Measurements from ENCODE around the gene NDUFA12. TPM values are rescaled to one million over a fixed set of nuclear protein-coding genes. Genes with fewer than 3 reads are reported as not detected.

The NDUFA12 gene
- total RNA-seq, 1 experiment from 2014 or later: 79.7 TPM

DNA sequence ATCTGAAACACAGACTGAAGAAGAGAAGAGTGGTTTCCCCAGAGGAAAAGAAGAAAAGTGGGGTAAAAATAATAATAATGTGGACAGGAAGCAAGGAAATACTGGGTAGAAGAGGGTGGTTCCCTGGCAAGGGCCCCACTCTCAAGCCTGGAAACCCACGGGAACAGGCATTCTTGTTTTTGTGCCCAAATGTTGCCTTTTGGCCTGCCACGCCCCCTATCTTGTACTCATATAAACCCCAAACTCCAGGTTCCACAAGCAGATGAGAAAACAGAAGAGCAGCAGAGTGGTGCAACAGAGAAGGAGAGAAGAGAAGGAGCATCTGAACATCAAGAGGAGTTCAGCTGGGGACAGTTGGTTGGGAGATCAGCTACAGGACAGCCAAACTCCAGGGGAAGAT is 51.2 kb downstream of the NDUFA12 start:
- H3K27me3 ChIP-seq (ENCODE audit: insufficient read depth, low read length): no peaks in the 10 kb centered on the region
- H4K20me1 ChIP-seq (ENCODE audit: insufficient read depth): no peaks in the 10 kb centered on the region
- no peaks in the 10 kb centered on the region for H3K9me2 ChIP-seq (ENCODE audit: insufficient read depth)
- no peak overlapping the region for H3K4me3 ChIP-seq (replicated peaks in 1 of 2; ENCODE audit: low read depth in 1 of 2, low read length in 2 of 2)
- no peaks in the 10 kb centered on the region for H3K79me2 ChIP-seq (ENCODE audit: insufficient read depth, low read length)
- intact Hi-C loops (cut with micrococcal nuclease): no loop called here
- POLR2A ChIA-PET: no interaction called here
- no peak overlapping the region for H2AFZ ChIP-seq (ENCODE audit: low read depth, low read length, poor library complexity, severe bottlenecking)
- CTCF ChIA-PET: no interaction called here
- no peaks in the 10 kb centered on the region for H3K9me3 ChIP-seq (ENCODE audit: control insufficient read depth in 1 of 2, insufficient read depth in 1 of 2, low read depth in 1 of 2, low read length in 2 of 2)
- H3K4me2 ChIP-seq (ENCODE audit: low read length): no peak overlapping the region
- no peak for DNase-seq (ENCODE audit: low read depth, low spot score)
- H3K9ac ChIP-seq (ENCODE audit: low read length): no peak overlapping the region
- TF ChIP-seq, protein P1, sequence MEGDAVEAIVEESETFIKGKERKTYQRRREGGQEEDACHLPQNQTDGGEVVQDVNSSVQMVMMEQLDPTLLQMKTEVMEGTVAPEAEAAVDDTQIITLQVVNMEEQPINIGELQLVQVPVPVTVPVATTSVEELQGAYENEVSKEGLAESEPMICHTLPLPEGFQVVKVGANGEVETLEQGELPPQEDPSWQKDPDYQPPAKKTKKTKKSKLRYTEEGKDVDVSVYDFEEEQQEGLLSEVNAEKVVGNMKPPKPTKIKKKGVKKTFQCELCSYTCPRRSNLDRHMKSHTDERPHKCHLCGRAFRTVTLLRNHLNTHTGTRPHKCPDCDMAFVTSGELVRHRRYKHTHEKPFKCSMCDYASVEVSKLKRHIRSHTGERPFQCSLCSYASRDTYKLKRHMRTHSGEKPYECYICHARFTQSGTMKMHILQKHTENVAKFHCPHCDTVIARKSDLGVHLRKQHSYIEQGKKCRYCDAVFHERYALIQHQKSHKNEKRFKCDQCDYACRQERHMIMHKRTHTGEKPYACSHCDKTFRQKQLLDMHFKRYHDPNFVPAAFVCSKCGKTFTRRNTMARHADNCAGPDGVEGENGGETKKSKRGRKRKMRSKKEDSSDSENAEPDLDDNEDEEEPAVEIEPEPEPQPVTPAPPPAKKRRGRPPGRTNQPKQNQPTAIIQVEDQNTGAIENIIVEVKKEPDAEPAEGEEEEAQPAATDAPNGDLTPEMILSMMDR (IDR thresholded peaks at IDR 0.05 in 2 of 3, conservative IDR thresholded peaks at IDR 0.05 in 1 of 3; ENCODE audit: borderline replicate concordance in 1 of 3, insufficient read depth in 1 of 3, low read depth in 2 of 3, low read length in 2 of 3): no peak
- TF ChIP-seq POLR2A (IDR thresholded peaks at IDR 0.05; ENCODE audit: borderline replicate concordance, extremely low read depth, insufficient read depth, insufficient read length): no peak
- TF ChIP-seq TCF7L2 (IDR thresholded peaks at IDR 0.05; ENCODE audit: borderline replicate concordance, extremely low read depth, insufficient read depth, insufficient read length): no peak
- TF ChIP-seq ELF1 (IDR thresholded peaks at IDR 0.05; ENCODE audit: borderline replicate concordance, low read depth): no peak
- no peak for TF ChIP-seq SIN3A (IDR thresholded peaks at IDR 0.05; ENCODE audit: low read depth)
- TF ChIP-seq SP1 (IDR thresholded peaks at IDR 0.05; ENCODE audit: low read depth): no peak
- TF ChIP-seq JUND (IDR thresholded peaks at IDR 0.05): no peak
- TF ChIP-seq POLR2AphosphoS5 (IDR thresholded peaks at IDR 0.05; ENCODE audit: low read depth, low read length): no peak
- no peak for TF ChIP-seq EZH2 (IDR thresholded peaks at IDR 0.05)
- TF ChIP-seq, protein P2, sequence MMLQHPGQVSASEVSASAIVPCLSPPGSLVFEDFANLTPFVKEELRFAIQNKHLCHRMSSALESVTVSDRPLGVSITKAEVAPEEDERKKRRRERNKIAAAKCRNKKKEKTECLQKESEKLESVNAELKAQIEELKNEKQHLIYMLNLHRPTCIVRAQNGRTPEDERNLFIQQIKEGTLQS (IDR thresholded peaks at IDR 0.05): no peak
- TF ChIP-seq CBX3 (IDR thresholded peaks at IDR 0.05; ENCODE audit: low read depth): no peak
- no peak overlapping the region for H3K27ac ChIP-seq (ENCODE audit: low read depth, low read length)
- no peak for ATAC-seq
- RAD21 ChIA-PET (ENCODE audit: low non-redundant PET in 1 of 2, low total read pairs in 2 of 2, uncharacterized antibody in 2 of 2, unreplicated experiment in 2 of 2): no interaction called here
- no TSS peak for BruUV-seq (replicated peaks)
- peaks cover 2 to 16% of the 10 kb centered on the region in 2 experiments; a peak in 3 of 4 replicates for H3K4me1 ChIP-seq (ENCODE audit: control insufficient read depth in 1 of 2, insufficient read depth in 2 of 2, low read length in 2 of 2)
- no peaks in the 10 kb centered on the region for H3K36me3 ChIP-seq (ENCODE audit: control insufficient read depth in 1 of 2, insufficient read depth in 2 of 2, low read length in 2 of 2)

Measured in HCT116 (cell line).